HCT116 (cell line): ENCODE results near the gene HSF4. TPM values are rescaled to one million over a fixed set of nuclear protein-coding genes. Genes with fewer than 3 reads are reported as not detected.

Experiments used
- ATAC-seq: fragments of 200-7000 bp; cut with Tn5 transposase; 2 replicates; pipeline ENCODE4 v1.9.1; 2020; ENCODE audit warnings: mild to moderate bottlenecking, moderate library complexity
- BruUV-seq: library from RNA; stranded (reverse); fragments of 400-500 nt; replicated peaks from 2 replicates; lab custom pipeline; 2021; lab: Mats Ljungman, UMichigan
- CTCF ChIA-PET: fragments of 300-600 bp; sonication (Branson Sonifier 250); formaldehyde crosslinking; loops from one replicate; lab custom pipeline; 2021; ENCODE audit warnings: antibody characterized with exemption; lab: Charles Lee
- POLR2A ChIA-PET: fragments of 300-600, 350-600 bp; sonication (Branson Sonifier 250); formaldehyde crosslinking; loops from one replicate; lab custom pipeline; 2021; ENCODE audit warnings: antibody characterized with exemption; lab: Charles Lee
- RAD21 ChIA-PET, 2 experiments: fragments of 300-600 bp; sonication (Branson Sonifier 250); formaldehyde crosslinking; loops; one replicate each; lab custom pipeline; 2023; ENCODE audit warnings: low total read pairs in 2 of 2; ENCODE audit not compliant: uncharacterized antibody in 2 of 2, unreplicated experiment in 2 of 2, low non-redundant PET in 1 of 2; lab: Charles Lee
- DNase-seq: peaks from one replicate; pipeline ENCODE4 v3.0.0-alpha.2; 2010; ENCODE audit warnings: low read depth, low spot score
- H2AFZ ChIP-seq: fragments of 200-600 bp; shearing (Covaris generic), sonication (generic); 2 replicates; pipeline ENCODE4 v1.6.1; 2017; ENCODE audit warnings: low read depth, mixed run types, mixed read lengths, antibody characterized with exemption, low read length; ENCODE audit not compliant: poor library complexity, severe bottlenecking
- H3K27ac ChIP-seq: 2 replicates; pipeline ENCODE4 v1.5.1; 2012; ENCODE audit warnings: low read depth, low read length
- H3K27me3 ChIP-seq: fragments of 200-600 bp; sonication (generic); 2 replicates; pipeline ENCODE4 v1.6.1; 2016; ENCODE audit warnings: mixed run types, low read length, mixed read lengths; ENCODE audit not compliant: insufficient read depth
- H3K36me3 ChIP-seq, 2 experiments: fragments of 200-500 bp in 1 of 2; fragments of 200-600 bp in 1 of 2; sonication (Bioruptor generic) in 1 of 2; sonication (generic) in 1 of 2; 2 replicates each; pipeline versions ENCODE4 v1.5.1 to v1.6.1; 2014 to 2016; ENCODE audit warnings: low read length in 2 of 2, inconsistent platforms in 1 of 2, mixed read lengths in 1 of 2, mixed run types in 1 of 2; ENCODE audit not compliant: insufficient read depth in 2 of 2, control insufficient read depth in 1 of 2
- H3K4me1 ChIP-seq, 2 experiments: fragments of 200-600 bp in 1 of 2; sonication (generic) in 1 of 2; 2 replicates each; pipeline versions ENCODE4 v1.5.1 to v1.6.1; 2012 to 2017; ENCODE audit warnings: low read length in 2 of 2, inconsistent platforms in 1 of 2, mild to moderate bottlenecking in 1 of 2, mixed read lengths in 1 of 2, mixed run types in 1 of 2, moderate library complexity in 1 of 2; ENCODE audit not compliant: insufficient read depth in 2 of 2, control insufficient read depth in 1 of 2
- H3K4me2 ChIP-seq: fragments of 200-600 bp; sonication (generic); 2 replicates; pipeline ENCODE4 v1.6.1; 2017; ENCODE audit warnings: mixed run types, low read length, mixed read lengths
- H3K4me3 ChIP-seq, 2 experiments: fragments of 200-600 bp in 1 of 2; sonication (generic) in 1 of 2; replicated peaks in 1 of 2; 2 replicates each; pipeline ENCODE4 v1.5.1; 2011 to 2016; ENCODE audit warnings: low read length in 2 of 2, control low read depth in 1 of 2, low read depth in 1 of 2, mild to moderate bottlenecking in 1 of 2, mixed read lengths in 1 of 2, mixed run types in 1 of 2
- H3K79me2 ChIP-seq: fragments of 200-600 bp; sonication (generic); 2 replicates; pipeline ENCODE4 v1.6.1; 2017; ENCODE audit warnings: mild to moderate bottlenecking, mixed run types, low read length, moderate library complexity, mixed read lengths; ENCODE audit not compliant: insufficient read depth
- H3K9ac ChIP-seq: fragments of 200-600 bp; sonication (generic); 2 replicates; pipeline ENCODE4 v1.6.1; 2016; ENCODE audit warnings: low read length, mixed read lengths
- H3K9me2 ChIP-seq: fragments of 200-600 bp; sonication (generic), shearing (Covaris generic); 2 replicates; pipeline ENCODE4 v1.6.1; 2017; ENCODE audit warnings: mixed run types, mild to moderate bottlenecking, moderate library complexity; ENCODE audit not compliant: insufficient read depth
- H3K9me3 ChIP-seq, 2 experiments: fragments of 200-500 bp in 1 of 2; fragments of 200-600 bp in 1 of 2; sonication (Bioruptor generic) in 1 of 2; sonication (generic) in 1 of 2; 2 replicates each; pipeline ENCODE4 v1.6.1; 2014 to 2017; ENCODE audit warnings: low read length in 2 of 2, mixed read lengths in 2 of 2, inconsistent platforms in 1 of 2, low read depth in 1 of 2, mild to moderate bottlenecking in 1 of 2, mixed run types in 1 of 2, moderate library complexity in 1 of 2; ENCODE audit not compliant: control insufficient read depth in 1 of 2, insufficient read depth in 1 of 2
- H4K20me1 ChIP-seq: fragments of 200-600 bp; sonication (generic), shearing (Covaris generic); 2 replicates; pipeline ENCODE4 v1.6.1; 2017; ENCODE audit warnings: mixed run types, mild to moderate bottlenecking, moderate library complexity; ENCODE audit not compliant: insufficient read depth
- ATF3 ChIP-seq: IDR thresholded peaks from 2 replicates; pipeline ENCODE4 v1.6.1; 2012
- CBX3 ChIP-seq: IDR thresholded peaks from 2 replicates; pipeline ENCODE4 v1.6.1; 2012; ENCODE audit warnings: low read depth
- CTCF ChIP-seq, 3 experiments: fragments of 200-600 bp in 1 of 3; sonication (generic) in 1 of 3; IDR thresholded peaks in 2 of 3; conservative IDR thresholded peaks in 1 of 3; 2 replicates each; pipeline ENCODE4 v1.5.1; 2012 to 2017; ENCODE audit warnings: low read depth in 2 of 3, low read length in 2 of 3, antibody characterized with exemption in 1 of 3, borderline replicate concordance in 1 of 3, control low read depth in 1 of 3, mild to moderate bottlenecking in 1 of 3, mixed read lengths in 1 of 3, mixed run types in 1 of 3, moderate library complexity in 1 of 3; ENCODE audit not compliant: insufficient read depth in 1 of 3
- ELF1 ChIP-seq: IDR thresholded peaks from 2 replicates; pipeline ENCODE4 v1.6.1; 2012; ENCODE audit warnings: low read depth, borderline replicate concordance
- EZH2 ChIP-seq: fragments of 200-600 bp; sonication (generic); IDR thresholded peaks from 2 replicates; pipeline ENCODE4 v1.6.1; 2017; ENCODE audit warnings: antibody characterized with exemption, mixed run types
- EZH2phosphoT487 ChIP-seq: fragments of 200-600 bp; IDR thresholded peaks from 2 replicates; pipeline ENCODE4 v1.6.1; 2018; ENCODE audit warnings: antibody characterized with exemption, borderline replicate concordance
- JUND ChIP-seq: IDR thresholded peaks from 2 replicates; pipeline ENCODE4 v1.6.1; 2012
- POLR2AphosphoS5 ChIP-seq: IDR thresholded peaks from 2 replicates; pipeline ENCODE4 v1.6.1; 2011; ENCODE audit warnings: mild to moderate bottlenecking, low read depth, low read length, moderate library complexity
- RAD21 ChIP-seq: IDR thresholded peaks from 2 replicates; pipeline ENCODE4 v1.6.1; 2012; ENCODE audit warnings: low read depth, mild to moderate bottlenecking
- SP1 ChIP-seq: IDR thresholded peaks from 2 replicates; pipeline ENCODE4 v1.6.1; 2012; ENCODE audit warnings: low read depth
- YY1 ChIP-seq: IDR thresholded peaks from 2 replicates; pipeline ENCODE4 v1.6.1; 2011; ENCODE audit warnings: low read length, low read depth, moderate library complexity, mild to moderate bottlenecking; ENCODE audit not compliant: insufficient replicate concordance; ENCODE audit errors: extremely low read depth
- ZBTB33 ChIP-seq: IDR thresholded peaks from 2 replicates; pipeline ENCODE4 v1.6.1; 2011; ENCODE audit warnings: mild to moderate bottlenecking, low read length, moderate library complexity; ENCODE audit not compliant: insufficient replicate concordance; ENCODE audit errors: extremely low read depth
- intact Hi-C: fragments of 100-400 bp; cut with micrococcal nuclease; formaldehyde crosslinking; loops from 2 replicates; pipeline ENCODE4 v1.10.0; 2022
- total RNA-seq: library from RNA; stranded (reverse); gene quantifications from one replicate; pipeline ENCODE4 v1.2.1, GENCODE V29; 2021; ENCODE audit not compliant: unreplicated experiment

Gene HSF4
- total RNA-seq, 1 experiment from 2014 or later = 46.6 TPM

GRCh38 chr16:67157106-67157748 lies 7.3 kb upstream of the HSF4 start:
- Histone ChIP-seq H4K20me1 (no peaks in the 10 kb centered on the region), H3K27ac (no peak overlapping the region), H3K36me3 (no peaks in the 10 kb centered on the region), H3K4me2 (no peak overlapping the region), H3K79me2 (no peaks in the 10 kb centered on the region; the same call in 1 of the 2 replicates), H3K4me3 (no peak overlapping the region), H3K27me3 (no peaks in the 10 kb centered on the region), H3K9me2 (no peaks in the 10 kb centered on the region), H3K9ac (no peak overlapping the region), H2AFZ (no peak overlapping the region), H3K4me1 (peaks cover 10 to 34% of the 10 kb centered on the region in 2 experiments; a peak in 3 of 4 replicates), H3K9me3 (no peaks in the 10 kb centered on the region)
- DNase-seq (no peak), ATAC-seq (no peak)
- ChIA-PET RAD21 (interaction anchor here (0.5 to 0.6 kb wide), 2 partner anchors 69 to 129 kb away, joined by 4 read pairs; no protein-coding TSS in a partner anchor), POLR2A (interaction anchor here (0.6 kb wide), 1 partner anchor 43 kb away, joined by 8 read pairs; no protein-coding TSS in a partner anchor), CTCF (interaction anchor here (0.9 to 5.7 kb wide), 4 partner anchors 12 to 139 kb away, joined by 3 to 52 read pairs (median 8); partner anchors contain the start of gene NOL3)
- TF ChIP-seq ATF3 (no peak), YY1 (no peak), SP1 (no peak), EZH2phosphoT487 (no peak), ZBTB33 (no peak), JUND (no peak), RAD21 (no peak), CBX3 (no peak), POLR2AphosphoS5 (no peak), CTCF (IDR thresholded peaks at IDR 0.05 in 2 of 3, conservative IDR thresholded peaks at IDR 0.05 in 1 of 3; ENCODE audit: borderline replicate concordance in 1 of 3, insufficient read depth in 1 of 3, low read depth in 2 of 3, low read length in 2 of 3) (no peak), ELF1 (no peak), EZH2 (no peak)
- BruUV-seq = no TSS peak
- intact Hi-C loops = loop anchor here (5.0 kb wide), 1 partner anchor 205 kb away; no protein-coding TSS in a partner anchor
